PFSK-1 (cell line): ENCODE results near the gene KRT8.

ENCODE experiments used
- FOXP2 ChIP-seq: optimal IDR thresholded peaks from 2 replicates; pipeline ENCODE3; 2011; ENCODE audit warnings: borderline replicate concordance, control low read depth, inconsistent platforms; ENCODE audit not compliant: insufficient read depth; ENCODE audit errors: extremely low read length, extremely low read depth
- POLR2AphosphoS5 ChIP-seq: IDR thresholded peaks from 2 replicates; pipeline ENCODE4 v1.6.1; 2012; ENCODE audit warnings: low read depth, mild to moderate bottlenecking, control low read depth, low read length, moderate library complexity
- TAF1 ChIP-seq: IDR thresholded peaks from 2 replicates; pipeline ENCODE4 v1.6.1; 2012; ENCODE audit warnings: low read length, control low read depth, borderline replicate concordance; ENCODE audit not compliant: insufficient read depth

DNA sequence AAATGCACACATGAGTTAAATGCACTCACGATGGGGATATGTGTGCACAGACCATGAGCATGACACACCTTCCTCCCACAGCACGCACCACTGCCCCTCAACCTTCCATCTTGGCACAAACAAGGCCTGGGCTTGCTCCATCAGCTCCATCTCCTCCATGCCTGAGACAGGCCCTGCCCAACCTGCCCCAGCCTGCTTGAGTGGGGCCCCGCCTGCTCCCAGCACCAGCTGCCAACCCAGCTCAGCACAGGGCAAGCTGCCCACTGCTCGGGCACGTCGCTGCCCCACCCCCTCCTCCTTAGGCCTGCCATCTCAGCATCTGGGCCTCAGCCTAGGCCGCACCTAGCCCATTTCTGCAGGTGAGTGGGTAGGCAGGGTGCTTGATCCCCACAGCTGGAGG lies 28.5 kb downstream of the KRT8 start:
- no peak for TF ChIP-seq TAF1
- TF ChIP-seq POLR2AphosphoS5, result no peak
- no peak for TF ChIP-seq FOXP2
